Nephron progenitor cell (in vitro differentiated cells): Measurements from ENCODE around the gene SUB1.

Experiments used
- DNase-seq: peaks from one replicate; pipeline ENCODE4 v3.0.0; 2021
- H3K27ac Mint-ChIP-seq: 2 replicates; pipeline ENCODE4 v1.8.0; 2021; ENCODE audit warnings: mild to moderate bottlenecking, moderate library complexity, mixed read lengths
- H3K27me3 Mint-ChIP-seq: 2 replicates; pipeline ENCODE4 v1.8.0; 2021; ENCODE audit warnings: mild to moderate bottlenecking, low read depth, mixed read lengths; ENCODE audit not compliant: poor library complexity
- H3K36me3 Mint-ChIP-seq: 2 replicates; pipeline ENCODE4 v1.8.0; 2021; ENCODE audit warnings: low read depth, mixed read lengths
- H3K4me1 Mint-ChIP-seq: 2 replicates; pipeline ENCODE4 v1.8.0; 2021; ENCODE audit warnings: mixed read lengths
- H3K4me3 Mint-ChIP-seq: 2 replicates; pipeline ENCODE4 v1.8.0; 2021; ENCODE audit warnings: mild to moderate bottlenecking, moderate library complexity, mixed read lengths
- H3K9me3 Mint-ChIP-seq: 2 replicates; pipeline ENCODE4 v1.8.0; 2021; ENCODE audit warnings: mild to moderate bottlenecking, moderate library complexity, mixed read lengths
- TF ChIP-seq, protein P1 (sequence below): fragments of 200-600 bp; sonication (generic); IDR thresholded peaks from 2 replicates; pipeline ENCODE4 v1.5.0; 2021; ENCODE audit warnings: antibody characterized with exemption

SUB1 gene

DNA sequence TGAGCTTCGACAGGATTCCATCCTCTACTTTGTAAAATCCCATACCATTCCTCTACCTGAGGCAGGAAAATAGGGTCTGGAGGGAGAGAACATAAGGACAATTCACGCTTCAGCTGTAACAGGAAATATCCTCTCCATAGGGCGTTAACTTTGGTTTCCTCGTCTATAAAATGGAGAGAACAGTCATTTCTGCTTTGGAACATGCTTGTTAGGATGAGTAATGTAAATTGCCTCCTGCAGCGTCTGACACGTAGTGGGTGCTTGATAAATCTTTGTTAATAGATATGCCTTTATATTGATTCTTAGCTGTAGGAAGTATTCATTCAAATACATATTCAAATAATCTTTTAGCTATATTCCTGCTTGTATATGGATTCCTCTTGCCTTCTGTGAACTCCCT lies 711 bp upstream of the SUB1 start:
- Mint-ChIP-seq H3K4me3 (peak overlapping the region; percentile 98), H3K36me3 (peaks cover 12% of the 10 kb centered on the region), H3K9me3 (peaks cover 3% of the 10 kb centered on the region), H3K27ac (no peak overlapping the region), H3K4me1 (peaks cover 67% of the 10 kb centered on the region), H3K27me3 (peaks cover 3% of the 10 kb centered on the region)
- TF ChIP-seq, protein P1, sequence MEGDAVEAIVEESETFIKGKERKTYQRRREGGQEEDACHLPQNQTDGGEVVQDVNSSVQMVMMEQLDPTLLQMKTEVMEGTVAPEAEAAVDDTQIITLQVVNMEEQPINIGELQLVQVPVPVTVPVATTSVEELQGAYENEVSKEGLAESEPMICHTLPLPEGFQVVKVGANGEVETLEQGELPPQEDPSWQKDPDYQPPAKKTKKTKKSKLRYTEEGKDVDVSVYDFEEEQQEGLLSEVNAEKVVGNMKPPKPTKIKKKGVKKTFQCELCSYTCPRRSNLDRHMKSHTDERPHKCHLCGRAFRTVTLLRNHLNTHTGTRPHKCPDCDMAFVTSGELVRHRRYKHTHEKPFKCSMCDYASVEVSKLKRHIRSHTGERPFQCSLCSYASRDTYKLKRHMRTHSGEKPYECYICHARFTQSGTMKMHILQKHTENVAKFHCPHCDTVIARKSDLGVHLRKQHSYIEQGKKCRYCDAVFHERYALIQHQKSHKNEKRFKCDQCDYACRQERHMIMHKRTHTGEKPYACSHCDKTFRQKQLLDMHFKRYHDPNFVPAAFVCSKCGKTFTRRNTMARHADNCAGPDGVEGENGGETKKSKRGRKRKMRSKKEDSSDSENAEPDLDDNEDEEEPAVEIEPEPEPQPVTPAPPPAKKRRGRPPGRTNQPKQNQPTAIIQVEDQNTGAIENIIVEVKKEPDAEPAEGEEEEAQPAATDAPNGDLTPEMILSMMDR, result no peak
- no peak for DNase-seq

DNA sequence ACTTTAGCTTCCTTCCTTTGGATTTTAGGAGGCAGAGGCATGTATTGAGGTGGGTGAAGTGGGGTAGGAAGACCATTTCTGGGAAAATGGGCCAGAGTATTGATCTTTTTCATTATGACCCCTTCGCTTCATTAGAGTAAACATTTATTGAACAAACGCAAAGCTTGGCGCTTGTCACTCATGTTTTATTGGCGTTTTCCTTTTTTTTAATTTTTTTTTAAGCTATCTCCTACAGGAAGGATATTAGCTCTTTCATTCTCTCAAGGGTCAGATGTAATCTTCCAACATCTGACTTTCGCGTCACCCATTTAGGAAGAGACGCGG lies 273 bp upstream of the SUB1 start:
- H3K36me3 Mint-ChIP-seq, result peaks cover 13% of the 10 kb centered on the region
- TF ChIP-seq, protein P1, result no peak
- H3K9me3 Mint-ChIP-seq, result peaks cover 3% of the 10 kb centered on the region
- peak overlapping the region; percentile 98 for H3K4me3 Mint-ChIP-seq
- peaks cover 67% of the 10 kb centered on the region for H3K4me1 Mint-ChIP-seq
- DNase-seq, result no peak
- H3K27me3 Mint-ChIP-seq, result no peaks in the 10 kb centered on the region
- peak overlapping the region; percentile 98 for H3K27ac Mint-ChIP-seq

DNA sequence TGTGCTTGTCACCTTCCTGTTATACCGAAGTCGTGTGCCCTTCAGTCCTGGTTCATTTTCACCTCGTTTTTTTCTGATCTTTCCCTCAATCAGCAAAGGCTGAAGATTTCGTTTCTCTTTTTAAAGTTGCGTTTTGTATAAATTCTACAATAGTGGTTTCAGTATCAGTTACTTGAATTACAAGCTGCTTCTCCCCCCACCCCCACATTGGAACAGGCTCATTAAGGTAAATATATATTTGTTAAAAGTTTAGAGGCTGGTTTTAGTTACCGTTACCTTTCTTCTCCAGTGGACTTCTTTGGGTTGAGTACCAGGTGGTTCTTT lies 881 bp downstream of the SUB1 start:
- TF ChIP-seq, protein P1, result no peak
- H3K27ac Mint-ChIP-seq, result peak overlapping the region; percentile 98

DNA sequence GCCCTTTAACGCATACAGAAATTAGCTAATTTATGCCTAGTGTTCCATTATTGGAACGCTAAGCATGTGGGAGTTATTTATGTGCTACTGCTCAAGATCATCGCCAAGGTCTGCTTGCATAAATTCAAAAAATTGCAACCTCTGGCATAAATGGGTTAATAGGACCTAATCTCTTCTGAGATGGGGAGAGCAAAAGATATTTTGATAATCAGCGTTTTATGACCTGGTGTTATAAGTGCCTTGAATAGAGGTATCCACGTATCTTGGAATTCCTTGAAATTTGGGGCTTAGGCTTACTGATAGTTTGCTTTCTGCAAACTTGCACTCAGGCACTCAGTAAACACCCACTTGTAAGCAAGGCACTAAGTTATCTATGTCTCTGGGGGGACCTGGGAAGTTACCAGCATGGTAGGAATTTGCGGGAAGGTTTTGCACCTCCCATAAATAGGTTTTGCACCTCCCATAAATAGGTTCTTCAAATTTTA lies 1.8 kb downstream of the SUB1 start:
- Mint-ChIP-seq H3K36me3 (peaks cover 27% of the 10 kb centered on the region), H3K4me3 (peak overlapping the region; percentile 98), H3K4me1 (peaks cover 51% of the 10 kb centered on the region)

More for the DNA sequence above, 881 bp downstream of the SUB1 start:
- Mint-ChIP-seq H3K27me3 (no peaks in the 10 kb centered on the region), H3K4me3 (peak overlapping the region; percentile 98), H3K36me3 (peaks cover 20% of the 10 kb centered on the region), H3K9me3 (peaks cover 3% of the 10 kb centered on the region), H3K4me1 (peaks cover 57% of the 10 kb centered on the region)
- DNase-seq, result no peak

DNA sequence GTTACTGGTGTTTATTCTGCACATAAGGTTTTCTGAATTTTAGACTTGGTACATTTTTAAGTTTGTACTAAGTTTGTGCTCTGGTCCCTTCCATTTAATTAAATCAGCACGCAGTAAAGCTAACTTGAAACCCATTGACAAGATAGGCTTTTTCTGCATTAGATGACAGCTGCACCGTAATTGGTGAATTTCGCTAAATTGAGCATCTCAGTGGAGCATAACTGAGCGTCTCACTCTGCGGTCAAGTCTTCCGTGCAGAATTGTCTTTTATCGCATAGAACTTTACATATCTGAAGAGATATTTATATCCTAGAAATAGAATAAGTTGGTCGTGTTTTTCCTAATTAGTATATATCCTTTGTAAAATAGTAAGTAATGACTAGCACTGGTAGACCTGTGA lies 4.1 kb downstream of the SUB1 start:
- Mint-ChIP-seq H3K4me1 (peaks cover 32% of the 10 kb centered on the region), H3K9me3 (peaks cover 3% of the 10 kb centered on the region), H3K27me3 (no peaks in the 10 kb centered on the region), H3K4me3 (no peak overlapping the region), H3K36me3 (peaks cover 44% of the 10 kb centered on the region), H3K27ac (no peak overlapping the region)
- no peak for DNase-seq
- TF ChIP-seq, protein P1, result no peak

More for the DNA sequence above, 1.8 kb downstream of the SUB1 start:
- no peaks in the 10 kb centered on the region for H3K27me3 Mint-ChIP-seq
- TF ChIP-seq, protein P1, result no peak
- no peak overlapping the region for H3K27ac Mint-ChIP-seq
- peaks cover 3% of the 10 kb centered on the region for H3K9me3 Mint-ChIP-seq
- no peak for DNase-seq

DNA sequence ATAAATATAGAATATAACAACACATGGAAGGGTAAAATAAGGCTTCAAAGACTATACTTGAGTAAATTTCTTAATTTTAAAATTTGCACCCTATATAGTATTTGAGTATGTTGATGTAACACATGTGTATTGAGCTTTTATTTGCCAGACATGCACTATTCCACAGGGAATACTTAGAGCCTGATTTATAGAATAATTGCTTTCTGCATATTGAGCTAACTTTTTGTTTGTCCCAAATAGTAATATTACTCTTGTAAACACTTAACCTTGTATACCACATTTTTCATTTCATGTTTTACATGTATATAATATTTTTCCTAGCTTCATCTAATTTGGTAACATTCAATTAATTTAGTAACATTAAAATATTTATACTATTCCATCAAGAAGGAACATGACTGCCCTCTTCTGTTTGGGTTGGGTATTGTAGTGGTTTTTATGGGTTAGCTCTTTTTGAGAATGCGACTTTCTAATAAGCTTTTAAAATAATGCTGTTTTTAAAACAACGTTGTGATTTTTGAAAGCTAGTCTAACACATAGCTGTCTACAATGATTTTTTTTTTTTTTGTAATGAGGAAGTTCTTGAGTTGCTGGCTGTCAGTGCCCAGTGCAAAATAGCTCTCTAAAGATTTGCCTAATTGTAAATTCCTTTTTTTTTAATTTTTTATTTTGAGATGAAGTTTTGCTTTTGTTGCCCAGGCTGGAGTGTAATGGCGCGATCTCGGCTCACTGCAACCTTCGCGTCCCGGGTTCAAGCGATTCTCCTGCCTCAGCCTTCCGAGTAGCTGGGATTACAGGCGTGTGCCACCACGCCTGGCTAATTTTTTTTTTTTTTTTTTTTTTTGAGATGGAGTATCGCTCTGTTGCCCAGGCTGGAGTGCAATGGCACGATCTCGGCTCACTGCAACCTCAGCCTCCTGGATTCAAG lies 4.8 kb downstream of the SUB1 start:
- TF ChIP-seq, protein P1, result peak; percentile 84
- H3K36me3 Mint-ChIP-seq, result peaks cover 48% of the 10 kb centered on the region
- no peaks in the 10 kb centered on the region for H3K27me3 Mint-ChIP-seq
- H3K27ac Mint-ChIP-seq, result no peak overlapping the region
- peaks cover 24% of the 10 kb centered on the region for H3K4me1 Mint-ChIP-seq
- DNase-seq, result peak; percentile 21
- peaks cover under 1% of the 10 kb centered on the region for H3K9me3 Mint-ChIP-seq
- H3K4me3 Mint-ChIP-seq, result no peak overlapping the region
